Measurements from ENCODE around the gene NEK11.
"Not testable (repeated sequence)": the region's sequence is repeated elsewhere in the genome, so short reads cannot be mapped to it uniquely, and the experiment has no call there.

Gene NEK11

DNA sequence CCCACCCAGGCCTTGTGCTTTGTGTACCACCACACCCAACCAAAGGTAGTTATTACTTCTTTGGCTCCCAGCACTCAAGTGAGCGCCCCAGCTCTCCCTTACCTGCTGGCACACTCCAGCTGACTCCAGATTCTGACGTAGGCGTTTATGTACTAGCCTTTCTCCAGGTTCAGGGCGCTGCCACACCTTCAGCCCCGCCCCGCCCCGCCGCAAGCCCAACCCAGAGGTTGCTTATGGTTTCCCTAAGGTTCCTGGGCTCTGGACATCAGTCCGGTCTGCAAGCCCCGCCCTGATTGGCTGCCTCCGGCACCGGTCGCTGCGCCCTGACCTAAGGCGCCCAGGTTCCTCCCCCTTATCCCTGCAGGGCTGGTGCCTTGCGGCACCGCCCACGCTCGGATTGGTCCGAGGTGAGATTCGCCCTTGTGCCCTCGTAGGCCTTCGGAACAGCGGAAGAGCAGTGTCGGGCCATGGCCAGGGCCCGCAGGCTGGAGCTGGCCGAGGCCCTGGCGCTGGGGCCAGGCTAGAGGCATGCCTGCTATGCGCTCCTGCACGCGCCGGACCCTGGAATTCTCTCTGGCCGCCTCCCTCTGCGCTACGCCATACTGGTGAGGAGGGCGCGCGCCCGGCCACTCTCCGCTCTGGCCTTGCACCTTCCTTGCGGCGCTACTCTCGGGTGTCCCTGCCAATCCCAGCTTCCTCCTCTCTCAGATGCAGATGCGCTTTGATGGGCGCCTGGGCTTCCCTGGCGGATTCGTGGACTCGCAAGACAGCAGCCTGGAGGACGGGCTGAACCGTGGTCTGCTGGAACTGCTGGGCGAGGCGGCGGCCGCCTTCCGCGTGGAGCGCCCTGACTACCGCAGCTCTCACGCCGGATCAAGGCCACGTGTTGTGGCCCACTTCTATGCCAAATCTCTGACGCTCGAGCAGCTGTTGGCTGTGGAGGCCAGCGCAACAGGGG lies 335.1 kb downstream of the NEK11 start:
- no peak for DNase-seq (ENCODE audit: low read depth)

DNA sequence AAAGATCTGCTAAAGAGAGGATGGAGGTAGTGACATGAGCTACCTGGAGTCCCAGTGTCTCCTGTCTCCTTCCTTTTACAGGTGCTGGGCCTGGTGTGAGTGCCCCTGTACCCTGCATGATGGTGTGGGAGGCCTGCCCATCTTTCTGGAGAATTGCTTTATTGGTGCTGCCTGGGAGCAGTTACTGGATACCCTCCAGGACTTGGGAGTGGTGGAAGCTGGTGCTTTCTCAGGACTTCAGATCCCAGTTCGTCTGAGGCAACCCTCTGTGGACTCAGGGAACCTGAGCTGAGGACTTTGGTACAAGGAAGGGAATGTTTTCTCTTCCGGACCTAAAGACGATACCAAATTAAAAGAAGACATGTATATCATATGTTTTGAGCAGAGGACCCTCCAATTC lies 336.6 kb downstream of the NEK11 start:
- DNase-seq (ENCODE audit: low read depth): no peak

DNA sequence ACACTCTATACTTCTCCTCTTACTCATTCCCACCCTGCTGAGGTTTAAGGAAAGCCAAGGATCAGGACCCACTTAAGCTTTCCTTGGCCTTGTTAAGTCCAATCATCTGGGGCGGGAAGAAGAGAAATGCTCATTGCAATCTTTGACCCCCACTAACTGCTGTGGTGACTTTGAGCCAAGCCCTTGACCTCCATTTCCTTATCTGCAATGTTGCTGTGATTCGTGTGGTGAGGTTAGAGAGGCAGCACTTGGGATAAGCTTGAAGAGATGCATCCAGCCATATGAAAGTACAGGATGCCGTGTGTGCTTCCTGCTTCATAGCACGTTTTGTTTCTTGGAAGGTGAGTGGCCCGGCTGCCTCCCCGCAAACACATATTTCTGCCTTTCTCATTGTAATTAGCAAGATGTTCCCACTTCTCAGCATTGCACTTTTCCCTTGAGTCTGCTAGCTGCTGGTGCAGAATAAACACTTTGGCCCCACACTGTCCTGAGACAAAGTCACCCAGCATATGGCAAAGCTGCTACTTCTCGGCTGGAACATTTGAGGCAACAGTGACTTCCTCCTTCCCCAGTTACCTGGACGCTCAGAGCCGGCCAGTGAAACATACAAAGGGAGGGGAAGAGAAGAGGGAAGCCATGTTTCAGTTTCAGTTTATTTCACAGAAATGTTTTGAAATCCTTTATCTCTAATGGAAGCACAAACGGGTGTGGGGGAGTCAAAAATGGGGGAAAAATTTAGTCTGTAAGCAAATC lies 344.4 kb downstream of the NEK11 start:
- no peak for DNase-seq (ENCODE audit: low read depth)

DNA sequence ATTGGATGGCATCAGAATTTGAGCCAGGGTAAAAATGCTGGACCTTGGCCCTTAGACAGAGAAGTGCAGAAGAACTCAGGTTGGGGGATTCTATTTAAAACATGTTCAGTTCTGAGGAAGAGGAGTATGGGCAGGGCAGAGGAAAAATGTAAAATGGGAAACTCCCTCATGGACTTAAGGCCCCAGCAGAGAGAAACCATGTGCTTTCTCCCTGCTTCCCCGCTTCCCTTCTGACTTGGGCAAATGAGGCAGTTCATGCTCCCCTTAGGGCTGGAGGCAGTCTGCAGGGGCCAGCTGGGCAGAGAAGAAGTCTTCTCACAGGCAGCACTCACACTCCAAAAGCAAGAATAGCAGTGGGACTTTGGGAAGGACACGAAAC lies 345.0 kb downstream of the NEK11 start:
- no peak for DNase-seq (ENCODE audit: low read depth)

DNA sequence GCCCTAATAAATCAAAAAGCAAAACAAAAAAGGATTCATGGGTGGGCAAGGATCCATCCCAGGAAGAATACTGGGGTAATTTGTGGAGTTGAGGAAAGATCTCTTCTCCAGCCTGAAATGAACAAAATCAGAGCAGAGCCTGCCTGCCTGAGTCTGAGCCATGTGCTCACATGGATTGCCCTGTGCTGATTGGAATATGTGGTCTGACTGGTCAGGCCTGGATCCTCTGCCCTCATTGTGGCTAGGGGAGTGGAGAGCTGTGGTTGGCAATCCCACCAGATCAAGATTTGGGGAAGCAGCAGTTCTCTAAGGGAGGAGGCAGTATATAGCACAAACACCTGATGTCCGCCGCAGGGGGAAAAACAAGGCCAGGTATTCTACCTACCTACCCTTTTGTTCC lies 348.1 kb downstream of the NEK11 start:
- DNase-seq (ENCODE audit: low read depth): no peak

DNA sequence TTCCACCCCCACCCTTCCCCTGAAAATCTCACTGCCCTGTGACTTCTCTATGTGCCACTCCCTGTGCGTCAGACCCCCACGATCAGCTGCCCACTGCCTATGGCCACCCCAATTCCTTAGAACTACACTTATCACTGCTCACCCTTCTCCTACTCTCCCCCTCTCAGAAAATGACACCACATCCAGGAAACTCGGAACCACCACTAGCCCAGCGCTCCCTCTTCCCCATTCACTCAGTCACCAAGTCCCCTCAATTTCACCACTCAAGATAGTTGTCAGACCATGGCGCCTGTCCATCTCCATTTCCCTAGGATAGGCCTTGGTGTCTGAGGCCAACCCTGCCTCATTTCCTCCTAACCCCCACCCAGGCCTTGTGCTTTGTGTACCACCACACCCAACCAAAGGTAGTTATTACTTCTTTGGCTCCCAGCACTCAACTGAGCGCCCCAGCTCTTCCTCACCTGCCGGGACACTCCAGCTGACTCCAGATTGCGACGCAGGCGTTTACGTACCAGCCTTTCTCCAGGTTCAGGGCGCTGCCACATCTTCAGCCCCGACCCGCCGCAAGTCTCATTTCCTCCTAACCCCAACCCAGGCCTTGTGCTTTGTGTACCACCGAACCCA lies 354.3 kb downstream of the NEK11 start:
- DNase-seq (ENCODE audit: low read depth): not testable (repeated sequence)

DNA sequence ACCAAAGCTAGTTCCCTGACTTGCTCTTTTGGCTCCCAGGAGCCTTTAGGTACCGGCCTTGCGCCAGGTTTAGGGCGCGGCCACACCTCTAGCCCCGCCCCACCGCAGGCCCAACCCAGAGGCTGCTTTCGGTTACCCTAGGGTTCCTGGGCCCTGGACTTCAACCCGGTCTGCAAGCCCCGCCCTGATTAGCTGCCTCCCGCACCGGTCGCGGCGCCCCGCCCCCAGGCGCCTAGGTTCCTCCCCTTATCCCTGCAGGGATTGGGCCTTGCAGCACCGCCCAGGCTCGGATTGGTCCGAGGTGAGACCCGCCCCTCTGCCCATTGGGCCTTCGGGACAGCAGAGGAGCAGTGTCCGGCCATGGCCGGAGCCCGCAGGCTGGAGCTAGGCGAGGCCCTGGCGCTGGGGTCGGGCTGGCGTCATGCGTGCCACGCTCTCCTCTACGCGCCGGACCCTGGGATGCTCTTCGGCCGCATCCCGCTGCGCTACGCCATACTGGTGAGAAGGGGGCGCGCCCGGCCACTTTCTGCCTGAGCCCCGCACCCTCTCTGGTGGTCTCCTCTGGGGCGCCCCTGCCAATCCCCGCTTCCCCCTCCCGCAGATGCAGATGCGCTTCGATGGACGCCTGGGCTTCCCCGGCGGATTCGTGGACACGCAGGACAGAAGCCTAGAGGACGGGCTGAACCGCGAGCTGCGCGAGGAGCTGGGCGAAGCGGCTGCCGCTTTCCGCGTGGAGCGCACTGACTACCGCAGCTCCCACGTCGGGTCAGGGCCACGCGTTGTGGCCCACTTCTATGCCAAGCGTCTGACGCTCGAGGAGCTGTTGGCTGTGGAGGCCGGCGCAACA lies 355.0 kb downstream of the NEK11 start, which contains the start of gene NUDT16:
Gene NUDT16, plus strand, starts transcription at position 330 of the 847 bp plus-strand sequence. Its CDS starts 31 bp downstream, at position 361.
- DNase-seq (ENCODE audit: low read depth): peak; percentile 93

DNA sequence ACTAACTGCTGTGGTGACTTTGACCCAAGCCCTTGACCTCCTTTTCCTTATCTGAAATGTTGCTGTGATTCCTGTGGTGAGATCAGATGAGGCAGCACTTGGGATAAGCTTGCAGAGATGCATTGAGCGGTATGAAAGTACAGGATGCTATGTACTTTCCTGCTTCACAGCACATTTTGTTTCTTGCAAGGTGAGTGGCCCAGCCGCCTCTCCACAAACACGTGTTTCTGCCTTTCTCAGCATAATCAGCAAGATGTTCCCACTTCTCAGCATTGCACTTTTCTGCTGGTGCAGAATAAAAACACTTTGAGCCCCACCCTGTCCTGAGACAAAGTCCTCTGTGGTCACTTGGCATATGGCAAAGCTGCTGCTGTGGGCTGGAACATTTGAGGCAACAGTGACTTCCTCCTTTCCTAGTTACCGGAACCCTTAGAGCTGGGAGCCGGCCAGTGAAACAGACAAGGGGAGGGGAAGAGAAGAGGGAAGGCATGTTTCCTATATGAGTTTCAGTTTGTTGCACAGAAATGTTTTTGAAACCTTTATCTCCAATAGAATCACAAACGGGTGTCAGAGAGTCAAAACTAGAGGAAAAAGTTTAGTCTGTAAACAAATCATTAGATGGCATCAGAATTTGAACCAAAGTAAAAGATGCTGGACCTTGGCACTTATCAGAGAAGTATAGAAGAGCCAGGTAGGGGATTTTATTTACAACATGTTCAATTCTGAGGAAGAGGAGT lies 359.9 kb downstream of the NEK11 start:
- DNase-seq (ENCODE audit: low read depth): no peak

DNA sequence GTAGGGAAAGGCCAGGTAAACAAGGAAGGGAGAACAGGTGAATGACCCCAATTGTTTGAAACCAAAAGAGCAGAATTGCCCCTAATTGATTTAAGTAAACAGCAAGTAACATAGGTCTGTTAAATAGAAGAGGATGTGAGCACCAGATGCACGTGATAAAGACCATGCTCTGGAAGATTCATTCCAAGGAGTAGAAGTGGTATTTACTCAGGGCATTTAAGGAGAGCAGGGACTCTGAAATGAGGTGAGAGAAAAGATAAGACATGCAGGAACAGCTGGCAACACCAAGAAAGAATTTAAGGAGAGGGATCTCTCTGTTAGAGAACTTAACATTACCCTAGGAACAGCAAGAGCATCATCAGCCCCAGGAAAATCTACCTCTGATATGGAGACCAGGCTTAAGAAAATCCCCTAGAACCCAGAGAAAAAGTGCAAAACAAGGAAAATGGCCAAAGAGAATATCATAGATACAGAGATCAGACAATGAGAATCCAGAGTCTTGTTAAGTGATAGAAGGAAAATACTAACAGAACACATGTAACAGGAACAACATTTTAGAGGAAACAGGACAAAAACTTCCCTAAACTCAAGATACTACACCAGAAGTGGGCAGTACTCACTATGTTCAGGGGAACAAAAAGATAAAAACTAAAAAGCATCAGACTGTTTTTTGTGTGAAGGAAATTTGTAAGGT lies 361.3 kb downstream of the NEK11 start:
- DNase-seq (ENCODE audit: low read depth): no peak

DNA sequence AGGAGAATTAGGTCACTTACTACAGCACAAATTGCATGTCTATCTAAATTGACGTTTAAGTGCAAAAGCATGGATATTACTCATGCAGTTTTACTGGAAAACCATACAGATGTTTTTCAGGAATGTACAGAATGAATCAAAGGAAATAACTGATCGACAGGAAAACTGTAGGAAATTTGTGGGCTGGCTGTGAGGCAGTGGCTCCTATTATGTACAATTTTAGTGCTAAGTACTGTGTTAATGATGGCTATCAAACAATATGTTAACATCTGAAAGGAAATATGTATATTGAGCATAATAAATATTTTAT lies 361.8 kb downstream of the NEK11 start:
- DNase-seq (ENCODE audit: low read depth): no peak

DNA sequence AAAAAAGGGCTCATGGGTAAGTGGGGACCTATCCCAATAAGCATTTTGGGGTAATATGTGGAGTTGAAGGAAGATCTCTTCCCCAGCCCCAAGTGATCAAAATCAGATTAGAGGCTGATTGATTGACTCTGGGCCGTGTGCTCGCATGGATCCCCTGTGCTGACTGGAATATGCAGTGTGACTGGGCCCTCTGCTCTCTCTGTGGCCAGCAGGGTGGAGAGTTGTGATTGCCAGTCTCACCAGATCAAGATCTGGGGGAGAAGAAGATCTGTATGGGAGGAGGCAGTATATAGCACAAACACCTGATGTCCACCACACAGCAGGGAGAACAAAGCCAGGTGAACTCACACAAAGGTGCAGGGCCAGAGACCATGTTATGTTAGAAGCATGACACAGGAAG lies 363.7 kb downstream of the NEK11 start:
- DNase-seq (ENCODE audit: low read depth): no peak

DNA sequence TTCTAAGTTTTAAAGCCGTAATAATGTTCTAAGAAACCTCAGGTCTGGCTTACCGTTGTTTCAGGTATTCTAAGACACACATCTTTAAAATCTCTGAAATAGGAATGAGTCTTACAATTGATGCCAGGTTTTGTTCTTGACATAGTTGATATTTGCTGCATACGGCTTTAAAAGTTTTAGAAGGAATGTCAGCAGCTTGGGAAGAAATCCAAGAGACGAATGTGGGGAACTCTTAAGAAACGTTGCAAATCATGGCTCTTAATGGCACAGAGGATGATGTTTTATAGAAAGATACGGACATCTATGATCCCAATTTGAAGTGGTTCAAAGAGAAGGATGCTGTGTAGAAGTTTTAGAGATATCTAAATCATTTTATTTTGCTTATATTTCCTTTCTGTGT lies 366.4 kb downstream of the NEK11 start:
- no peak for DNase-seq (ENCODE audit: low read depth)

DNA sequence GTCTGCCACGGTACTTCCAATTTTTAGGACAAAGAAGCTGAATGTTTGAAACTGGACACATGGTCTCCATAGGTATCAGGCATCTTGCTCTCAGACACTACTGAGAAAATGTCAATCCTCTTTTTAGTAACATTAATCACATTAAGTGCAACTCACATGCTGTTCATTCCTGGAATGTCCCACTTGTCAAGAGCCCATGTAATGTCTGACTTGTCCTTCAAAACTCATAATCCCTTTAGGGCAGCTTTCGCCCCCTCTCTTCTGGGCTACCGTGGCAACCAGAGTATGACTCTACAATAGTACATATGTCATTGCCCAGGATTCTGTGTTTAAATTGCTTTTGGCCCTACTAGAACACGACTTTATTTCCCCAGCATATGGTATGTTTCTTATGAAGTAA lies 367.2 kb downstream of the NEK11 start:
- DNase-seq (ENCODE audit: low read depth): no peak

DNA sequence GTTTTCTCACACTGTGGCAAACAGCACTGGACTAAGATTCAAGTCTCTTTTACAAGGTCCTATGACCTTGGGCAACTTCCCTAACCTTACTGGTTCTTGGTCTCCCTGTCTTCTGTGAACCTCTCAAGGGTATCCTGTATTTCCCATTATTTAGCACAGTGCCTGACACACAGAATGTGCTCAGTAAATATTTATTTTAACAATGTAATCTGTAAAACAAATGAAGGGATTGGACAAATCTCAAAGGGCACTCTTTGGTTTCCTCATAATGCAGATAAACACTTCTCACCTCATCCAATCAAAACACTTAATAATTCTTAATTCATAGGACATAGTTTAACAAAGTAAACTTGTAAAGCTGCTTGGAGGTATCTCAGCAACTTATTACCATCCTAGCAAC lies 367.7 kb downstream of the NEK11 start:
- no peak for DNase-seq (ENCODE audit: low read depth)

DNA sequence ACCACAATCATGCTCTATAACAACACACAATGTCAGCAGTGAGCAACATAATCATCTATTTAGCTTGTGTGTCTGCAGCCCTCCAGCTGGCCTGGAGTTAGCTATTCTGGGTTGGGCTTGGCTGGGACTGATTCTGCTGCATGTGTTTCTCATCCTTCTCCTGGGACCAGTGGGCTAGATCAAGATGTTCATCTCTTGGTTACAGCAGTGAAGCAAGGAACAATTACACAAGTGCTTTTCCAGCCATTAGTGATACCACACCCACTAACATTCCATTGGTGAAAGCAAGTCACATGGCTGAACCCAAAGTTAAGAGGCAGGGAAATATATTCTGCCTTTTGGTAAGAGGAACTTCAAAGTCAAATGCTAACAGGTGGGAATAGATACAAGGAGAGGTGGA lies 369.5 kb downstream of the NEK11 start:
- DNase-seq (ENCODE audit: low read depth): no peak

DNA sequence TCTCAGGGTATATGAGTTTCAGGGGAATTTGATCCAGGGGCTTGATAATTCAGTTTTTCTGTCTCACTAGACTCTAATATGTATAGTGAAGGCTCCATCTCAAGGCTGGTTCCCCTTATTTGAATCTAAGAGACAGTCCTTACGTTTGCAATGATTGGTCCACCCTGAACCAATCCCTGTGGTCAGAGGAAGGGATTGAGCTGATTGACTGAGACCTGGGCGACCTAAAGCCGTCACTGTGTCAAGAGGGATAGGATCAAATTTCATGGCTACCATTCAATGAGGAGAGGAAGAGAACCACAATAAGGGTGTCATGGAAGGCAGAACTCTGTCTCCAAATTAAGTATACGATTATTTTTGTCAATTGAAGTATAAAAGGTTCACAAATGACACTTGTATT lies 371.2 kb downstream of the NEK11 start:
- no peak for DNase-seq (ENCODE audit: low read depth)
